GM12891 (cell line): ENCODE measurements around the gene EEF1E1.

Experiments
- PAX5 ChIP-seq: IDR thresholded peaks from 2 replicates; pipeline ENCODE4 v1.6.1; 2011; ENCODE audit warnings: low read length, moderate library complexity, mild to moderate bottlenecking; ENCODE audit not compliant: insufficient read depth, severe bottlenecking
- POLR2A ChIP-seq: IDR thresholded peaks from 2 replicates; pipeline ENCODE4 v1.6.1; 2011; ENCODE audit warnings: low read depth, low read length, control low read depth
- POLR2AphosphoS5 ChIP-seq: IDR thresholded peaks from 2 replicates; pipeline ENCODE4 v1.6.1; 2011; ENCODE audit warnings: low read depth, low read length, control low read depth
- SPI1 ChIP-seq: IDR thresholded peaks from 2 replicates; pipeline ENCODE4 v1.6.1; 2011; ENCODE audit warnings: low read depth, low read length, control low read depth
- TAF1 ChIP-seq: IDR thresholded peaks from 2 replicates; pipeline ENCODE4 v1.6.1; 2011; ENCODE audit warnings: low read depth, low read length, control low read depth

- TF ChIP-seq POLR2A, result no peak
- TF ChIP-seq TAF1, result no peak
- TF ChIP-seq POLR2AphosphoS5, result no peak
- no peak for TF ChIP-seq PAX5
- TF ChIP-seq SPI1, result no peak
Observed at GRCh38 chr6:8069631-8070284, 32.6 kb downstream of the EEF1E1 start.
